ENCODE data around the gene DLL1.
A peak's percentile ranks its signal among the peaks of the same experiment; 100 is the strongest.

DLL1 gene

DNA sequence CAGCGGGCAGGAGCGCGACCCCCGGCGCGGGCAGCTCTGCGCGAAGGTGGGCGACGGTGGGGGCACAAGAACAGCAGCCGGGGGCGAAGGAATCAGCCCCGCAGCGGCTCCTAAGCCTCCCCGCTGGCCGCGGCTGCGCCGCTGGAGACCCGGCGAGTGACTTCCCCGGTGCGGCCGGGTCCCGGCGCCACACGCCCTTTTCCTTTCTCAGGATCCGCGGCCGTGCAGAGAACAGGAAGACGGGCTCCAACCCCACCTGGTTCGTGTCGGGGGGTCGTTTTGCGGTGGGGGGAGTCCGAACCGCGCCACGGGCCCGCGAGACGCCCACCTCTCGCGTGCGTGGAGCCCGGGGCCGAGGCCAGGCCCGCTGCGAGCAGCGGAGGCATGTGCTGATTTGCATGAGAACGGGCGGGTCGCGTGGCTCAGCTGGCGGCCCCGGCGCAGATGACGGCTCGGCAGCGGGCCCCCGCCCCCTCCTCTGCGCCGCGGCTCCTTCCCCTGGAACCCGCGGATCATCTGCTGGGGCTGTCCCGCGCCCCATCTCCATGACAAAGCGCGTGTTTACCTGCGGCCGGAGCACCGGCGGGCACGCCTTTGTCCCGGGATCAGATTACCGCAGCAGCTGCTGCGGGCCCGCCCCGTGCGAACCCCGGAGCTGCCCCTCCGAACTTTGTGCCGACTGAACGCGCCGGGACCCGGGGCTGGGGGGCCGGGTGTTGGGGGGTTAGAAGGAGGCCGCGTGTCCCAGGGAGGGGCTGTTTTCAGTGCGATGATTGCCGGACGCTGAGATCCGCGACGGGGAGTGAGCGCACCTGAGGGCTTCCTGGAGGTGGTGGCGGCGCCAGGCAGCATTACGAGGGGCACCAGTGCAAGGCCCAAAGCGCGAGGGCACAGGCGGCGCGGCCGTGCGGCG, 4.9 kb upstream of the DLL1 start:
- peak; percentile 29 for DNase-seq

DNA sequence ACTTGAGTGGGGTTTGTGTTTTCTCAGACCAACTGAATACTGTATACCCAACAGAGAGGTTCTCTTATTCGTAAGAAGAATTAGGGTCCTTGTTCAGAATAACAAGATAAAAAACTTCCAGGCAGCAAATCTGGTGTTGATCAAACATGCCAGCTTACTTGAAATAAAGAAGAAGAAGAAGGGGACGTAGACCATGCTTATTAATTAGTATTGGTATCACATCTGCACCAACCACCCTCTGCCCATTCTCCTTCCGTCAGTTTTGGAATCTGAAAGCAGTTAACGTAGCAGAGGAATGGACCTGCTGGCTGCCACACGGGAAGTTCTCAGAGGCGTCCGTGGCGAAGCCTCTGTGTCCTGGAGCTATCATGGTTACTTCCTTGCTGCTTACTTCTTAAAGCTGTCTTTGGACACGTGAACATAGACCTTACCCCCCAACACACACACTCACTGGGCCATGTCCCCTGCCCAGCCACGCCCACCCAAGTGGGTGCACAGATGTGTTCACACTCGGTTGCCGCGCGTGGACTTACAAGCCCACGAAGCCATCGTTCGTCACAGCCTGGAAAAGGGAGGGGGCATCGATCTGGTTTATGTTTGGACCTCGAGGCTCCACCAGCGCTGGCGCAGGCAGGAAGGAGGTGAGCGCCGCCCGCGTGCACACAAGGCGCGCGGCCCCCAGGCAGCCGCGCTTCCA, 4.1 kb upstream of the DLL1 start:
- DNase-seq = no peak

DNA sequence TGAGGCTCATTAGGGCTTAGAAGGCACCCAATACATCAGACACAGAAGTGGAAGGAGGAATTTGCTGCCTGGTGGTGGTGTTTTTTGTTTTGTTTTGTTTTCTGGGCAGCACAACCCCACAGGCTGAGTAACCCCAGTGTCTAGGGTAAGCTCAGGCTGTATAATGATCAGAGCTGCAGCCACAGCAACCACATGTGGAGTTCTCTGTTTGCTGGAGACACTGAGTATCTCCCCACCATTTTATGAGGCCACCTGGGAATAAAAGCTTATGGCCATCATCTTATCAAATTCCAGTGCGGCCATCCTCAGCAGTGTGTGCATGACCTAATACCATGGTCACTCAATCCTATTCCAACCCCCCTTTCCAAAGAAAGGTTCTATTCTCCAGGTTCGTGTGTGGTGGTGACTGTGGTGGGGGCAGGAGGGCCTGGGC, 3.4 kb upstream of the DLL1 start:
- no peak for DNase-seq

DNA sequence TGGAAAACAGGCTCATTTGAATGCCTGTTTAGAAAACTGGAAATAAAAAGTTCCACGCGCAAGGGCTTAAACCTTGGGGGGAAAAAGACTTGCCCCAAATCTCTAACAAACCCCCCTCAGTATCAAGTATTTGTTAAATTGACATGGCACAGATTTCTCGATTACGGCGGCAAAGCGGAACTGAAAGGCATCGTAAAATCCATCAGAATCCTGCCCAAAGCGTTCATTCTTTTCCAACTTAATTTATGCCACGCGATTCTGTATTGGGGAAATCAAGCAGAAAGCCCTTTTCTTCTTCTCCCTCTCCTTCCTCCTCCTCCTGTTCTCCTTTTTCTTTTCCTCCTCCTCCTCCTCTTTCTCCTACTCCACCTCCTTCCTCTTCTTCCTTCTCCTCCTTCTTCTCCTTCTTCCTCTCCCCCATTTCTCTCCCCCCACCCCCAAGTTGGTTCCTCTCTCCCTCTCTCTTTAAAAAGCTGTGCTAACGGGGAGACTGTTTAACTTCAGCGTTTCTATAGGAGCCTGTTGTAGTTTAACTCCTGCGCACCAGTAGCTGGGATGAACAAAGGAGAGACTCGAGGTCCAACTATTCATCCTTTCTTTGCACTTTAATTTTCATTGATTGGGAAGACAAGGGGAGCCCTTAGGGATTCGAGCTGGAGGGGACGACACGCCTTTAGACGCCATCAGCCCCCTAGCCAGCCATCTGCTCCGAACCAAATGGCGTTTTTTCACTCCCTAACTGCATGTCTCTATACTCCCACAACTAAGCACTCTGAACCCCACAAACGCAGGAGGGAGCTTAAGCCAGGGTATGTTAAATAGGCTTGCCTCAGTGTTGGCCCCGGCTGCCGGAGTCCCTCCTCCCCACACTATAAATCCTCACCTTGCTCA, 2.7 kb upstream of the DLL1 start:
- no peak for DNase-seq

DNA sequence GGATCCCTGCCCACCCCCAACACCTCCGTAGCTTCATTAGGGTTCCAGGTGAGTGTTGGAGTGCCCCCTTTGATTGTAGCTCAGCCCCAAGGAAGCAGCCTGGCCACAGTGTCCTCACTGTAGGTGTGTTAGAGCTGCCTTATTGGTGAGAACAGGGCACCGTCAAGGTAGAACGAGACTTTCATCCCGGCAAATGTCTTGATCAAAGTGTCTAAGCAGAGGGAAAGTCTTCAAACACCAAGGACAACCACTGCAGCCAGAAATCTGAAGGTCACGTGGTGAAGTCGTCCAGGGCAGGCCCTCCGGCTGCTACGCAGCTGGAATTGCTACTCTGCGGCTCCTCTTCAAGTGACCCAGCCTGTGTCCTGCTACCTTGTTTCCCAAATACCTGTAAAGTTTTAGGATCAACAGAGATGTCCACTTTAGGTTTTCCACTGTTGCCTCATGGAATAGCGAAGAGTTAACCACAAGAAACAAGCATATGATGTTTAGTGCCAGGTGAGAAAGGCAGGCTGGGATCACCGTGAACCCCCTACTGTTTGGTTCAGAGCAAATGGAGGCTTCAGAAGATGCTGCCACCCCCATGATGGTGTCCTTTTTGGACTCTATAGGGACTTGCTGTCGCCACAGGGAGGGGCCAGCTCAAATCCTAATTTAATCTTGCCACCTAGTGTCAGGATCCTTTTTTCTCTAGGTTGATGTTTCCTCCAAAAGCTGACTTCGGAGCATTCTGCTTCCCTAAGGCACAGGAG, 1.7 kb upstream of the DLL1 start:
- DNase-seq = no peak

DNA sequence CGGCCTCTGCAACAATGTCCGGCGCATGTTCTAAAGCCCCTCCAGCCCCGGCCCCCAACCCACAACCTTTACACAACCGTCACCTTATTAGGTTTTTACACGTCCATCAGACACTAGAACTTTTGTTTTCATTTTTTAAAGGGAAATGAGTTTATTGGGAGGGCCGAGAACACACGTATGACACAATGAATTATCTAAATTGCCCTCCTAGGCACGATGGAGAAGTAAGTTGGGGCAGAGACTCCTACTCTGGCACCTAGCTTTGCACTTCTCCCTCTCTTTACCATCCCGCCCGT, 1.2 kb upstream of the DLL1 start:
- DNase-seq = no peak

DNA sequence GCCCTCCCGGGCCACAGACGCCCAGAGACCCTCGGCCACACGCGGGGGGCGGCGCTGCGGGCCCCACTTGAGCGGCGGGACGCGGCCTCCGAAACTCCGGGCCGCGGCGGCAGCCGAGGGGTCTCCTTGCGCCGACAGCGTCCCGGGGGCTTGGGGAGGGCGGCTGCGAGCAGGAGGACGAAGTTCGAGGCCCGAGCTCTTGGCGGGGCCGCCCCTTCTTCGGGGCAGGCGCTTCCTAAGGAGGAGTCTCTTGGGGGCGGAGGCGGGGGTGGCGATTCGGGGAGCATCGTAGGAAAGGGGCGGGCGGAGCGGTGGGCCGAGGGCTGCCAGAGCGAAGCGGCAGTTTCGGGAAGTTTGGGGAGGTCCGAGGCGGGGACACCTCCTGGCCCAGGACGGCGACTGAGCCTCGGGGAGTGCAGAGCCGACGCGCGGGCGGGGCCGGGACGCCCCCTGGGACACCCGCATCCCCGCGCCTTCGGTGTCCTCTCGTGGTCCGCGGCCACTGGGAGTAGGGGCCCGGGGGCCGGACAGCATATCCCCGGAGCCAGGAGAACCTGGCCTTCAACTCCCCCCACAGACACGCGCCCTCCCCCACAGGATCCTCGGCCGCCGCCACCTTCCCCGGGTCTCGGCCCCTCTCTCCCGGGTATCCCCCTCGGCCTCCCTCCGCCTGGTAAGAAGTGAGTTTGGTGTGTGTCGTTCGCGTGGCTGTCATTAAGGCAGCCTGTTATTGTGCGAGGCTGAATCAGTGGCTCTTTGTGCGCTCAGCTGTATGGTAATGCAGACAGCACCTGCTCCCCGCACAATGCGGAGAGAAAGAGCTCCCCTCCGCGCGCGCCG, 613 bp upstream of the DLL1 start:
- no peak for DNase-seq

DNA sequence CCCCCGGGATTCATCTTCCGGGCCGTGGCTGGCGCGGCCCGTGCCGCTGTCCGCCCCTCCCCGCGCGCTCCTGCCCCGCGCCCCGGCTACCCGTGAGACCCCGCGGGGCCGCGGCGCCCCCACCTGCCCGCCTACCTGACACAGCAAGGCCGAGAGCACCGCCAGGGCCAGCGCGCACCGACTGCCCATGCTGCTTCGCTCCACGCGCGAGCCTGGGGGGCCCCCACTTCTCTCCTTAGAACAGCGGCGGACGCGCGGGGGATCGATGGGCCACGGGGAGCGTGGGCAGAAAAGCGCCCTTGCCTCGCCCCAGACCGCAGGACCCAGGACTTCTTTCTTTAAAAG, 955 bp downstream of the DLL1 start:
- no peak for DNase-seq

DNA sequence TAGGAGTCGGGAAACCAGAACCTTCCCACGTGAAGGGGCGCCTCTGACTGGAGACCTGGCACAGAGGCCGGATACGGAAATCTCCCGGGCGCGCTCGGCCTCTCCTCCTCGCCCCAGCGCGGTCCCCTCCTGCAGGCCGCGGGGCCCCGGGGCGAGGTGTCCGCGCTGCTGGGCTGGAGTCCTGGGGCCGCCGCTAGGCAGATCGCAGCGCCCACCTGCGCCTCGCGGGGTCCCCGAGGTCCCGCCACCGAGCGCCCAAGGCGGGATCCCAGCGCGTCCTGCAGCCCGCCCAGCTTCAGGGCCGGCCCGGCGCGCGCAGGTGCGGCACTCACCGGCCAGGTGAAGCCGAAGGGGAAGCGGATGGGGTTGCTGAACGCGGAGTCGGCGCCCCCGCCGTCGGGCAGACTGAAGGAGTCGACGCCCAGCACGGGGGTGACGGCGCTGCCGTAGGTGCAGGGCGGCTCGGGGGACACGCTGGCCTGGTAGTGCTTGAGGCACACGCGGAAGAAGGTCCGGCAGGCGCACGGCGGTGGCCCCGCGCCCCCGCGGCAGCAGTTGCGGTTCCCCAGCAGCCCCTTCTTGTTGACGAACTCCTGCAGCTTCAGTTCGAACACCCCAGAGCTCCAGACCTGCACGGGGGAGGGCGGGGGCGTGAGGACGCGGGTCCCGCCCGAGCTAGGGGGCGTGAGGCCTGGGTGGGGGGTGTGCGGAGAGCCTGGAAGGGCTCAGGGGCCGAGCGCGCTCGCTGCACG, 1.5 kb downstream of the DLL1 start:
- no peak for DNase-seq

DNA sequence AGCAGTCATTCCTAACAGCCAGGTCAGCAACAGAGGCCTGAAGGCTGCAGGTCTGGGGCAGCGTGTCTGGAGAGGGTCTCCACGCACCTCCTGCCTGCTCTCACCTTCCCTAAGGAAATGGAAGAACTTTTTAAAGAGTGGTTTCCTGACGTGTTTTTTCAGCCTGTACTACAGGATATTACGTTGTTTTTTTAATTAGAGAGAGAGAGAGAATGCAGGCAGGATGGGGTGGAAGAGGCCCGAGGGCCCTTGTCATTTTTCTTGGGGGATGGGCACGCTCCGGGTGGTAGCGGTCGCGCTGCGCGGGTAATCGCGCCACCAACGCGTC, 2.1 kb downstream of the DLL1 start:
- DNase-seq = no peak

DNA sequence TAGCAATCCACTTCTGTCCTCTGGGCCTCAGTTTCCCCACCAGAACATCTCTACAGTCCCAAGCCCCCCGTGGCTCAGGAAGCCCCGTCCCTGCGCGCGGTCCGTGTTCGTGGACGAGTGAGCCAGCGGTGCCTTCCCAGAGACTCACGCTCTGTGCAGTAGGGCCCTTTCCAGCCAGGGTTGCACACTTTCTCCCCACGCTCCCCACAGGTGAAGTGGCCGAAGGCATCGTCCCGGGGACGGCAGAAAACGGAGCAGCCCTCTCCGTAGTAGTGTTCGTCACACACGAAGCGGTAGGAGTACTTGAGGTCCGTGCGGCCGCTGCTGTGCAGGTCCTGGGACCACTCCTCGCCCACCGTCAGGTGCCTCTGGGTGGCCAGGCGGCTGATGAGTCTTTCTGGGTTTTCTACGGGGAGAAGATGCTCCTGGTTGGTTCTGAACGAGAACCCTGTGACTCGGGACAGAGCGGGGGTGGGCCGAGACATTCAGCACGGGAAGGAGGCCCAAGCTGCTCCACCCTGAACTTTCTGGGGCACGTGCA, 2.7 kb downstream of the DLL1 start:
- DNase-seq = no peak

DNA sequence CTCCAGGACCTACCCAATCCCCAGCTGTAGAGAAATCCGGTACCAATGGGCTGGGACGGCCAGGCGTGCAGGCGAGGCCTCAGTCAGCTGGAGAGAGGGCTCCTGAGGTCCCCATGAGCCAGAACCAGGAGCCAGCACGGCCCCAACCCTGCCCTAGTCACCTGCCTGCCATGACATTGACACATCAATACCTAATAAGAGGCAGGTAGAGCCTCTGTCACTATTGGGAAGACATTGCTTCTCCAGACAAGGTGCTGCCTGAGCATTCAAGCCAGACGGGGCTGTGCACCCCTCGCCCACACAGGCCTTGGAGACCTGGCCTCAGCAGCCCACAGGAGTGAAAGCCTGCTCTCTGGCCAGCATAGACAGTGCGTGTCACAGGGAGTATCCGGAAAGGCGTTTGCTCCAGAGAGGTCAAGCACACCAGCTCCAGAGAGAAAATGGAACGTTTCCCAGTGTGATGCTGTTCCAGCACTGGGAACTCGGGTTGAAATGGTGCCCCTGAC, 3.5 kb downstream of the DLL1 start:
- DNase-seq = no peak

DNA sequence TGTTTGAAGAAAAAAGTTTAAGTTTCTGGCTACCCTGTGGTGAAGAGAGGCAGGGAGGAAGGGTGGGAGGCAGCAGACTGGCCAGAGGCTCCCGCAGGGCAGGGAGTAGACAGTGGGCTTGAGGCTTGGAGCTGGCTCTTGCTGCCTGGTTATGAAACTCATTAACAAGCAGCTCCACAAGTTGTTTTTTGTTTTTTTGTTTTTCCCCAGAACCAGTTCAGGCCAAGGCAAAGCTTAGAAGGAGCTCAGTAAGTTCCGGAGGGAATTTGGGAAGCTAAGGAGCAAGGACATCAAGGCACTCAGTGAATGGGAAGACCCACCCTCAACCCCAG, 4.0 kb downstream of the DLL1 start:
- DNase-seq = no peak

DNA sequence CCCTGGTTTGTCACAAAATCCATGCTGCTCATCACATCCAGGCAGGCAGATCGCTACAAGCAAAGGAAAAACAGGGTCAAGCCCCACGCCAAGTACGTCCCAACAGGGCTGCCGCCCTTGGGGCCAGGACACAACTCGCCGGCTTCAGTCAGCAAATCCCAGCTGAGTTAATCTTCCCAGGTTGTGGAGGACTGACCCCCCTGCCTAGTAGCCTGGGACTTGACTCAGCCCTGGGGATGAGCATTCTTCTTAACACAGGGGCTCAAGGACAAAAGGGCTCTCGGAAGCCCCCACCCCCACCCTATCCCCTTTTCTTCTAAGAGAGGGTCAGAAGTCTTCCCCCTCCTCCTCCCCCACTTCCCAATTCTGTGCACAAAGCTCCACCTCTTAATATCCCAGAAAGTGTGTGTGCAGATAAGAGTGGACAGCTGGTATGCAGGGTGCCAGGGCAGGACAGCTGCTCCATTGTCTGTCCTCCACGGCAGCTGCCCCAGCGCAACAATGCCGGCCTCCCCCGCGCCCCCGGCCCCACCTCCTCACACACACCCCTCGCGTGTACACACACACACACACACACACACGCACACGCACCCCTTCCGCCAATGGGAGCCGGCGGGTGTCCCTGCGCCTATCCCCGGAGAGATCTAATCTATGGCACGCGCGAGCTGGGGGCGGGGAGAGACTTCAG, 4.5 kb downstream of the DLL1 start:
- no peak for DNase-seq

DNA sequence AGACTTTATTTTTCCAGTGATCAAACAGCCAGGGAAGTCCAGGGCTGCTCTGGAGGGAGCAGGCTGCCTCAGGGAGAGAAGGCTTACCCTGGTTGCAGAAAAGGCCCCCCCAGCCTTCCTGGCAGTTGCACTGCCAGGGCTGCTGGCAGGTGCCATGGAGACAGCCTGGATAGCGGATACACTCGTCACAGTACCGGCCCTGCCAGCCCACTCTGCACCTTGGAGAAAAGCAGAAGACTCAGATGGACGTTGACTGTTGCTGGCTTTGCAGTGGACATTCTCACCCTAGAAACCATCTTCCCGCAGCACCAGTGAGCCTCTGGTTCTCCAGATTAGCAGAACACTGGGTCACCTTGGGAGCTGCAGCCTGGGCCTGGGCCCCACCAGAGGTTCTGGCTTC, 5.4 kb downstream of the DLL1 start:
- DNase-seq = no peak

DNA sequence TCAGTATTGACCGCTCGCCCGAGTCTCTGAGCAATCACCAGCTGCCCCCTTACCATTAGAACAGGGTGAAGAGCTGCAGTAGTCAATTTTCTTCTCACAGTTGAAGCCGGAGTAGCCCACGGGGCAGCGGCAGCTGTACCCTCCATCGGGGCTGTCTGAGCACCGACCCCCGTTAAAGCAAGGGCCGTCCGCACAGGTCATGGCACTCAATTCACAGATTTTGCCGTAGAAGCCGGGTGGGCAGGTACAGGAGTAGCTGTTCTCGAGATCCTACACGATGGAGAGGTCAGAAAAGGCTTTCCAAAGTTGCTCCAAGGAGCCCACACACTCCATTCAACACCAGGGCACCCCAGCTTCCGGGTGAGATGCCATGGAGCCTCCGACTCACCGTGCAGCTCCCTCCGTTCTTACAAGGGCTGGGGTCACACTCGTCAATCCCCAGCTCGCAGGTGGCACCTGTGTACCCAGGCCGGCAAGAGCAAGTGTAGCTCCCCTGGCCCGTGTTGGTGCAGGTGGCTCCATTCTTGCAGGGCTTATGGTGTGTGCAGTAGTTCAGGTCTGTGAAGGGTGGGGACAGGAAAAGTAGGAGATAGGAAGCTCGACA, 5.9 kb downstream of the DLL1 start:
- no peak for DNase-seq

DNA sequence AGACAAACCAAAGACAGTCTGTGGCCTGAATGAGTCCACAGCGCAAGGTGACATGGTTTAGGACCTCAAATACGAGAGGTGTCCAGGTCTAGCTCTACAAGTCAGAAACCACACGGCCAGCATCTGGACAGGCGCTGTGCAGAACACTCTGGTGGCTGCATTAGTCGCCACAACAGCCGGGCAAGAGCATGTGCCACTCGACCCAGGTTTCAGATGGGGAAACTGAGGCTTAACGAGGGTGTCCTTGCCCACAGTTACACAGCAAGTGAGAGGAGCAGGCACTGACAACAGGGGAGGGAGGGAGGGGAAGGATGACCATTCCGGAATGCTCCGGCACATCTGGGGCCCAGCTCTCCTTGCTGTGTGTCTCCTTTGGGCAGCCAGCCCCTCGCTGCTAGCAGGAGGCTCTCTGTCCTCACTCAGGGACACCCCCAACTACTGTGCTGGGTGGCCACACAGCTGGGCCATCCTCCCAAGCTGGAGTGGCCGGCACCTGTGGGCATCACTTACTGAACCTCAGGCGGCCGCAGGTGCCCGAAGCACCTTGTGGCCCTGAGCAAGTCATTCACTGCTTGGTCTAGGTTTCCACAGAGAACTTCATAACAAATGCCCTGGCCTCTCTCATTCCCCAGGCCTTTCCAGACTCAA, 6.6 kb downstream of the DLL1 start:
- DNase-seq = no peak

DNA sequence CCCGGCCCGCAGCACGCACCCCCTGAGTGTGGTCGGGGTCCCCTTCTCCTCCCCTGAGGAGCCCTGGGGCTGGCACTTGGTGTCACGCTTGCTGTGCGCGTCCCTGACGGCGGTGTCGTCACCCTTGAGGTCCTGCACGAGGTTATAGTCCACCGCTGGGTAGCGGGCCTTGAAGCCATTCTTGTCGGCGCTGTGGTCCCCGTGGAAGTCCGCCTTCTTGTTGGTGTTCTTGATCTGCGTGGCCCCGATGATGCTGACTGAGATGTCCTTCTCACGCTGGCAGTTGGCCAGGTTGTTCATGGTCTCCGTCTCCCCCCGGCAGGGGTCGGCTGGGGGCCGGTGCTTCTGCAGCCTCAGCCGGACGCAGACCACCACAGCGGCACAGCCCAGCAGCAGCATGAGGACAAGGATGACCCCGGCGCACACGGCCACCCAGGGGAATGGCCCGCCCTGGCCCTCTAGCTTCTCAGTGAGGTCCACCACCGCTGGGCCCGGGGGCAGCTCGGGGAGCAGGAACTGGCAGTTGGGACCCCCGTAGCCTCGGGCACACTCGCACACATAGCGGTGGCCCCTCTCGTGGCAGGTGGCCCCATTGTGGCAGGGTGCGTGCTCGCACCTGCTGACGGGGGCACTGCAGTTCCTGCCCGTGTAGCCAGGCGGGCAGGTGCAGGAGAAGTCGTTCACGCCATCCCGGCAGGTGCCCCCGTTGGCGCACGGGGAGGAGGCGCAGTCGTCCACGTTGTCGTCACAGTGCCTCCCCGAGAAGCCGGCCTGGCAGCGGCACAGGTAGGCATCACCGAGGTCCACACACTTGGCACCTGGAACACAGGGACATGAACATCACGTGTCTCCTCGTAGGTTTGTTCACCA, 7.4 kb downstream of the DLL1 start:
- no peak for DNase-seq

Measured in GDM1 (cell line).